GM19240 (cell line): Measurements from ENCODE around the gene ATXN7L2.
"Not testable (repeated sequence)": the region's sequence is repeated elsewhere in the genome, so short reads cannot be mapped to it uniquely, and the experiment has no call there.

Source experiments
- DNase-seq: peaks from one replicate; pipeline ENCODE4 v3.0.0; 2011; ENCODE audit warnings: low spot score; ENCODE audit not compliant: insufficient read length

The ATXN7L2 gene, protein sequence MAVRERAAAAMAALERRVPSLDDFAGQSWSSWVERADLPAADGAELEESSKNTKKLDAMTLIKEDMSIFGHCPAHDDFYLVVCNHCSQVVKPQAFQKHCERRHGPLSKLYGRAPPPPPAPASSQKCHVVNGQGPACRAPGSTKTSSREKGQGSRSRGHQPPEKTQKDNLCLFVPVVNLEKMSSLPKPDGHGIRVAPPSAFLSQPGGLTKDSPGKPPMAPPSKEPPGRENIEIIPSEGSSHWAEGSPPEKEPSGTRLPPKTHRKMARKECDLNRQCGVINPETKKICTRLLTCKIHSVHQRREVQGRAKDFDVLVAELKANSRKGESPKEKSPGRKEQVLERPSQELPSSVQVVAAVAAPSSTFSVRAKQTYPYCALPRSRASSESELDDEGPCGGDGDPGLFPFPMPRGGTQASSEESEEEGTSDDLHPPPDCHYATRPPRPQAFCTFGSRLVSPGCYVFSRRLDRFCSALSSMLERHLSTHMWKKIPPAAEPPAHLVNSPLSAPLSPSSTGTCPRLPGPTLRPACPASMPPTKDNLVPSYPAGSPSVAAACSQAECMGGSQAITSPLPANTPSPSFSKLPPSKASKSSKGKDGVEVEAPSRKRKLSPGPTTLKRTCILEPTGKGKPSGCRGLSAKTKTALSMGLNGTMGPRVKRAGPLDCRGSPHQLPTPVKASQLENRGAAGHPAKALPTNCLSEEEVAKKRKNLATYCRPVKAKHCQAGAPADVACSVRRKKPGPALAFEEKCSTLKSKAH

DNA sequence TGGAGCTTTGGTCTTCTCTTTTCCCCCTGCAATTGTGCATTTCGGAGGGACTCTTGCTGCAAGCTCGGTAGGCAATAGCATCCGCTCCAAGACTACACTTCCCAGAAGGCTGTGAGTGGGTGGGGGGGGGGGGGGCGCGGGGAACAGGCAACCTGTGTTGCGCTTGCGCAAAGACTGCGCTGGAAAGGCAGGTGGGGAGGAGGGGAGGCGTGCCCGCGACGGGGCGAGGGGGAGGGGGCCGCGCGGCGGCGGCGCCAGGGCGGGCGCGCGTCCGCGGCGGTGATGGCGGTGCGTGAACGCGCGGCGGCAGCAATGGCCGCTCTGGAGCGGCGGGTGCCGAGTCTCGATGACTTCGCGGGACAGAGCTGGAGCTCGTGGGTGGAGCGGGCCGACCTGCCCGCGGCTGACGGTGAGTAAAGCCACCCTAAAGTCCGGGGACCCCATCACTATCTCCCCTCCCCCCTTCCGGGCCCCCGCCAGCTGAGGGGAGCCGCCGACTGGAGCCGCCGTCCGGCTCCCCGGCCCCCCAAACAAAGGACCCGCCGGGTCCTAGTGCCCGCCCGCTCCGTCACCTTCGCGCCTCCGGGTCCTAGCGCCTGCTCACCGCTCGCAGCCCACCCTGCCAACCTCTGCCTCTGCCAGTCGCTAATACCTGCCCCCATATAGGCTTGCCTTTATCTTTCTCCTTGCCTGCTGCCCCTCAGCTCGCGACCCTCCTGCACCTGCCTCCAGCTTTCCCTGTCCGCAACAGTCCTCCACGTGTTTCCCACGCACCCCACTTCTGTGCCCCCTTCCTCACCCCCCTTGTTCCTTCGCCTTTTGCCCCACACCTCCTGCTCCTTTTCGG, at the start of gene ATXN7L2:
Gene ATXN7L2 (plus strand): TSS at position 234 of the 847 bp plus-strand sequence. CDS start 49 bp downstream, at position 283.
- DNase-seq: peak; percentile 93

DNA sequence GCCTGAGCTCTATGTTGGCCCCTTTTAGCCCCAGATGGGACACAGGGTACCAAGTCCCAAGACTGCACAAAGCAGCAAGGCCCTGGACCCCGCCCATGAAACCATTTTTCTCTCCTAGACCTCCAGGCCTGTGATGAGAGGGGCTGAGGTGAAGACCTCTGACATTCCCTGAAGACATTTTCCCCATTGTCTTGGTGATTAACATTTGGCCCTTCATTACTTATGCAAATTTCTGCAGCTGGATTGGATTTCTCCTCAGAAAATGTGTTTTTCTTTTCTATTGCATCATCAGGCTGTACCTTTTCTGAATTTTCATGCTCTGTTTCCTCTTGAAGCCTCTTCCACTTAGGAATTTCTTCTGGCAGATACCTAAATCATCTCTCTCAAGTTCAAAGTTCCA, 49.2 kb upstream of the ATXN7L2 start:
- no peak for DNase-seq

DNA sequence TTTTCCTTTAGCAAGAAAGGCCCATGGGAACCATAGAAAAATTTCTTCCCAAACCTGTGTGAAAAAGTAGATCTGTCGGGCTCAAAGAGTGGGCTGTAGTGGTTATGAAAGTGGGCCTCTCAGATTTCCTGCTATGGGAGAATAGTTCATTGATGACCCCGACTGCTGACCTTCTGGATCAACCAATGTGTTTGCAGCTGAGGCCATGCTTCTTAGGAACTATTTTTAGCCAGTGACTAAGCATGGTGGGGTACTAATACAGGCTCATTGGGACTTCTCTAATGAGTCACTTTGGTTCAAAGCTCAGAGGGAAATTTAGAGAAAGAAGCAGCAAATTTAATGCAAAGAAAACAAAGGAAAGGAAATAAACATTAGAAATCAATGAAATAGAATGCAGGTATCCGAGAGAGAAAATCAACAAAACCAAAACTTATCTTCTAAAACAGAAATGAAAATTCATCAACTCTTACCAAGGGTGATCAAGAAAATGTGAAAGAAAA, 44.9 kb upstream of the ATXN7L2 start:
- no peak for DNase-seq

- DNase-seq: no peak
These were observed 42.6 kb upstream of the ATXN7L2 start for GRCh38 chr1:109441069-109441468.

DNA sequence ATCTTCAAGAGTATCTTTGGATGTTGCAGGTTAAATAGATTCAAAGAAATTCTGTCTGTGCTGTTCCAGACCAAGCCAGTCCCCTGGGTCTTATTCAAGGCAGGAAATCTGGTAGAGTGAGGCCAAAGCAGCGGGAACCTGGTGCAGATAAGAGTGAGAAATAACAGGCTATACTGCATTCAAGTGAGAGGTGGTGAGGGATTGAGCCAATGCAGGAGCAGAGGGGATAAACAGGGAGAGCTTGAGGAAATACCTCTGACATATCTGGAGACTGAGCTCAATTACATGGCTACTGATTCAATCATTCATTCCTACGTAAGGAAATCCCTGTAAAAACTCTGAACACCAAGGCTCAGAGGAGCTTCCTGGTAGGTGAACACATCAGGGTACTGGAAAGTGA, 40.2 kb upstream of the ATXN7L2 start:
- DNase-seq: no peak

- no peak for DNase-seq
These were observed 39.4 kb upstream of the ATXN7L2 start for GRCh38 chr1:109444346-109444745.

DNA sequence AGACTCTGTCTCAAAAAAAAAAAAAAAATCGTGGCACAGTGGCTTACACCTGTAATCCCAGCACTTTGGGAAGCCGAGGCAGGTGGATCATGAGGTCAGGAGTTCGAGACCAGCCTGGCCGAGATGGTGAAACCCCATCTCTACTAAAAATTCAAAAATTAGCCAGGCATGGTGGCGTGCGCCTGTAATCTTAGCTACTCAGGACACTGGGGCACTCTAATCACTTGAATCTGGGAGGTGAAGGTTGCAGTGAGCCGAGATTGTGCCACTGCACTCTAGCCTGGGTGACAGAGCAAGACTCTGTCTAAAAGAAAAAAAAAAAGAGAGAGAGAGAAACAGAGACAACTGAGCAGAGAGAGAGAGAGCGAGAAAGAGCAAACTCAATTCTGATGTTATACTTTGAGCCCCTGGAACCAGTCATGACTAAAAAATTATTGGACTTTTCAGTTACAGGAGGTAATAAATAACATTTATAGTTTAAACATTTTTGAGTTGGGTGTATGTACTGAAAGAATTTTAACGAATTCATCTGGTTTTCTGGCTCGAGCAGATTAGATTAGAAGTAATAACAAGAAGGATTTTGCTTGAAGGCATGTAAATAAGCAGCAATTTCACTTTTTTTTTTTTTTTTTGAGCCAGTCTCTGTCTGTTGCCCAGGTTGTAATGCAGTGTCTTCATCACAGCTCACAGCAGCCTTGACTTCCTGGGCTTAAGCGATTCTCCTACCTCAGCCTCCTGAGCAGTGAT, 37.6 kb upstream of the ATXN7L2 start:
- DNase-seq: not testable (repeated sequence)

GRCh38 chr1:109447524-109447923, 36.2 kb upstream of the ATXN7L2 start:
- no peak for DNase-seq

GRCh38 chr1:109454497-109455133, 29.1 kb upstream of the ATXN7L2 start:
- no peak for DNase-seq

GRCh38 chr1:109457819-109458218, 25.9 kb upstream of the ATXN7L2 start:
- DNase-seq: no peak

GRCh38 chr1:109466125-109466451, 17.6 kb upstream of the ATXN7L2 start:
- DNase-seq: no peak

DNA sequence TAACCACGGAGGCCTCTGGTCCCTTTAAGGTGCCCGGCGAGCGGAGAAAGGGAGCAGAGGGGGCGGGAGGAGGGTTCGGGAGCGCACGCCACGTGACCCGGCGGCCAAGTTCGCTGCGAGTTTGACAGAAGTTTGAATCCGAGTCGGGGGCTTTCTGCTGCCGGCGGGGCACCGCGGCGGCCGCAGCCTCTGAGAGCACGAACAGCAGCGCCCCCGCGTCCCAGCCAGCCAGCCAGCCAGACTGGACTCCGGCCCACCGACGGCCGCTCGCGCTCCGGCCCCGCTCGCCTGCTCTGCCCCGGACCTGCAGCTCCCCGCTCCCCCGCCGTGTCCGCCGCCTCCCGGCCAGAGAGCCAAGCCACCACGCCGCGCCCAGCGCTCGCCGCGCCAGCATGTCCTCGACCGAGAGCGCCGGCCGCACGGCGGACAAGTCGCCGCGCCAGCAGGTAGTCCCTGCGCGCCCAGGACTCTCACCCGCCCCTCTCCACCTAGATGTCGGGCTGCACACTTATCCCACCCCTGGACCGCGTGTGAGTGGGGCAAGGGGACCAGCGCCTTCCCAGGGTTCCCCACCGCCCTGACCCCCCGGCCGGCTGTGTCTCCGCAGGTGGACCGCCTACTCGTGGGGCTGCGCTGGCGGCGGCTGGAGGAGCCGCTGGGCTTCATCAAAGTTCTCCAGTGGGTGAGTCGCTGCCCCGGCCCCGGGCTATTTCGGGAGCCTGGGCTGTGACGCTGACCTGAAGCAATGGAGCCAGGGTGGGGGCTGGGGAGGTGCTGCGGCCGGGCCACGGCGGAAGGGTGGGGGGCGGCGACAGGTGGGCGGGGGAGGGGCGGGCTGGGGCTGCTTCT, 17.0 kb upstream of the ATXN7L2 start, which contains the start of gene SYPL2:
Gene SYPL2 (plus strand): TSS at position 95 of the 849 bp plus-strand sequence. CDS start 298 bp downstream, at position 393.
- no peak for DNase-seq

GRCh38 chr1:109467301-109467777, 16.4 kb upstream of the ATXN7L2 start:
- DNase-seq: no peak

DNA sequence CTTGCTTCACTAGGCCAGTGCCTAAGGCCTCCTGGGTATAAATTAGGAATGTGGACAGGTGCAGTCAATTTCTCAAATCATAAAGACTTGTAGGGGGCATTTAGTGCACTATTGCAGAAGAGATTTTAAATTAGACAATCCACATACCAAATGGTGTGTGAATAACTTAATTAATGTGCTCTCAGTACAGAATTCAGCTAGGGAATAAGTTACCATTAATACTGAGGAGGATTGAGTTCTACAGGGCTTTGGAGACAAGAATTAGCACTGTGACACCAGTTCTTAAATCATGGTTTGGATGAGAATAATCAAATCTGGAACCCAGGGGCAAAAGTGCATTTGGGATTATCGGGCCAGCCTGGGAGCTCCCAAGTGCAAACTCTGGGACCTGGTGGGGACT, 15.6 kb upstream of the ATXN7L2 start:
- DNase-seq: no peak

GRCh38 chr1:109468903-109469302, 14.8 kb upstream of the ATXN7L2 start:
- DNase-seq: no peak

DNA sequence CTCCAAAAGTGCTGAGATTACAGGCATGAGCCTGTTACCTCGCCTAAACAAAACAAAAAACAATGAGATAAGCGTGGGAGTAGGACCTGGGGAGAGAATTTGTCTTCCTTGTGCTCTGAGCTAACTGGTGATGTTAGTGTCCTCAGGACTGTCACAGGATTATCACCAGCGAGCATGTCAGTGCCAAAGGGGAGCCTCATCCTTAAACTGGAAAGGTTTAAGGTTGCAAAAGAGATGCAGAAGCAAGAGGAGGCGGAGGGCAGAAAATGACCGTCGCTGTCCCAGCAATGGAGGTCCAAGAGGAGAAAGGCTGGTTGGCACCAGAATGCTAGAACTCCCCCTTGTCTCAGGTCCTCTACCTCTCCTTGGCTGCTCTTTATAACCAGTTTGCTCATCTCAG, 13.5 kb upstream of the ATXN7L2 start:
- DNase-seq: no peak

- DNase-seq: no peak
These were observed 10.9 kb upstream of the ATXN7L2 start for GRCh38 chr1:109472779-109473178.

DNA sequence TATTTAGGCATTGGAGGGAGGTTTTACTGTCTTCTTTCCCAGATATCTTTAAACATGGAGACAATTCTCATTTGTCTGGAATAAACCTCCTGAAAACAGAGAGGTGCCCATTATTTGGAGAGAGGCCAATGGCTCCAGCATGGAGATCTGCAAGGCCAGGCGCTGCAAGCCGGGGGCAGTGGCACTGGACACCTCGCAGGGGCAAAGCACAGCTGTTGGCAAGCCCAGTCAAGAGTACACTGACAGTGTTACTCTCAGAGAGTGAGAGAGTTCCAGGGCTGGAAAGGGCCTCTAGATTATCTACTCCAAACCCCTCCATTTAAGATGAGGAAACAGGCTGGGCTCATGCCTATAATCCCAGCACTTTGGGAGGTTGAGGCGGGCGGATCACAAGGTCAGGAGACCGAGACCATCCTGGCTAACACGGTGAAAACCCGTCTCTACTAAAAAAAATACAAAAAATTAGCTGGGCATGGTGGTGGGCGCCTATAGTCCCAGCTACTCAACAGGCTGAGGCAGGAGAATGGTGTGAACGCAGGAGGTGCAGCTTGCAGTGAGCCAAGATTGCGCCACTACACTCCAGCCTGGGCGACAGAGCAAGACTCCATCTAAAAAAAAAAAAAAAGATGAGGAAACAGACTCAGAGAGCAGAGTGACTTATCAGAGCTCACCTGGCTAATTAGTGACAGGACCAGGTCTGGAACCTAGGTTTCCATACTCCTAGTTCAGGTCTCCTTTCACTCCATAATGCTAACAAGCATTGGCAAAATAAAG, 10.2 kb upstream of the ATXN7L2 start:
- DNase-seq: not testable (repeated sequence)
